K562 treated with DMSO at 1 percent for 4 hours (cell line): Measurements from ENCODE around the gene SCAP. TPM values are rescaled to one million over a fixed set of nuclear protein-coding genes. Genes with fewer than 3 reads are reported as not detected.

ENCODE experiments used
- total RNA-seq: library from RNA; unstranded; fragments of 300-600 nt; gene quantifications from 2 replicates; pipeline ENCODE4 v1.2.3, GENCODE V29; 2022; ENCODE audit not compliant: insufficient read depth

SCAP gene
- total RNA-seq: 76.9 and 92.6 TPM in 2 replicates

DNA sequence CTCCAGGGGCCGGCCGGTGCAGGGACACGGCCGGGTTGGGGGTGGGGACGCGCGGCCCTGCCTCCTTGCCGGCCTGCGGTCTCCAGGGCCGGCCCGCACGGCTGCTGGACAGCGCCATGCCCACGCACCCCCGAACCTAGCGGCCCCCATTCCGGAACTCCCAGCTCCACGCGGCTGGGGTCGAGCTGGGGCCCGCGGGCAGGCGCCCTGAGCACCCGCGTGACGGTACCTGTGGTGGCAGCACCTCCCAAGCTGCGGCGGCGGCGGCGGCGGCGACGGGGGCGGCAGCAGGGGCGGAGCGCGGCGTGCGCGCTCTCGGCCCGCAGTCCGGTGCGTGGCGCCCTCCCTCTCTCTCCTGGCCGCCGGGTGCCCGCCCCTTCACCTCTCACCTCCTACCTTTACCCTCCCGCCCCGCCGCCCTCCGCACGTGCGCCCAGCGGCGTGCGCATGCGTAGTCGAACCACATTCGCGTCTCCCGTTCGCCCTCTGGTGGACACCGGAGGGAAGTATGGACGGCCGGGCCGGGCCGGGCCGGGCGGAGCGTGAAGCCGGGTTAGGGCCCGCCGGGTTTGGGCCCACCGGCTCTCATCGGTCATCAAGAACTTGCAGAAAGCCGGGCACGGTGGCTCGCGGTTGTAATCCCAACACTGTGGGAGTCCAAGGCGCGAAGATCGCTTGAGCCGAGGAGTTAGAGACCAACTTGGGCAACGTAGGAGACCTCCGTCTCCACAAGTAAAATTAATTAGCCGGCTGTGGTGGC, at the start of gene SCAP:
Gene SCAP (minus strand): TSS at position 372 of the 760 bp plus-strand sequence. CDS start 32,948 bp downstream, outside the sequence.

DNA sequence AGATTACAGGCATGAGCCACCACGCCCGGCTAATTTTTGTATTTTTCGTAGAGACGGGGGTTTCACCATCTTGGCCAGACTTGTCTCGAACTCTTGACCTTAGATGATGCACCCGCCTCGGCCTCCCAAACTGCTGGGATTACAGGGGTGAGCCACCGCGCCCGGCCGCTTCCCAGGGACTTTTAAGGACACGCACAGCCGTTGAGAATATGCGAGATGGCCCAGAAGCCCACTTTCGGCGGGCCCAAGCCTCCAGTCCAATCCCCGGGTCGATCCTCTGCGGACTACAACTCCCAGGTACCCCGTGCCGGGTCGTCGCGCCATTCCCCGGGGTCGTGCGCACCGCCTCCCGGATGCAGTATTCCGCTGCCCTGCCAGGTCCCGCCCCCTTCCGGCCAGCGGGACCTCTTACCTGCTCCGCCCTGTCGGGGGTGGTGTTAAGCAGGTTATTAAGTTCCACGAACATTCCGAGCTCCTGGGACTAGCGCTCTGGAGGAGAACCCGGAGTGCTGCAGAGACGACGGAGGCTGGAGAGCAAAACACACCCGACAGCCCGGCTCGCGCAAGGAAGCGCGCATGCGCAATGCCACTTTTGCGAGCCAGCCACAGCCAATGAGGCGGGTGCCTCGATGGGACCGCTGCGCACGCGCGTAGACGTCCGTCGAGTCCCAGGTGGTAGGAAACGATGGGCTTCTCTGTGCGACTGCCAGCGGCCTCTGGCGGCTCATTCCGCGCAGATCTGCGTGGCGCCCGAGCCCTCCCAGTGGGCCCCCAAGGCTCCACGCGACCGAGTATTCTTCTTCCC, 37.6 kb upstream of the SCAP start, which contains the start of gene ELP6:
Gene ELP6 (minus strand): TSS at position 588 of the 805 bp plus-strand sequence. CDS start 122 bp downstream, at position 466.

DNA sequence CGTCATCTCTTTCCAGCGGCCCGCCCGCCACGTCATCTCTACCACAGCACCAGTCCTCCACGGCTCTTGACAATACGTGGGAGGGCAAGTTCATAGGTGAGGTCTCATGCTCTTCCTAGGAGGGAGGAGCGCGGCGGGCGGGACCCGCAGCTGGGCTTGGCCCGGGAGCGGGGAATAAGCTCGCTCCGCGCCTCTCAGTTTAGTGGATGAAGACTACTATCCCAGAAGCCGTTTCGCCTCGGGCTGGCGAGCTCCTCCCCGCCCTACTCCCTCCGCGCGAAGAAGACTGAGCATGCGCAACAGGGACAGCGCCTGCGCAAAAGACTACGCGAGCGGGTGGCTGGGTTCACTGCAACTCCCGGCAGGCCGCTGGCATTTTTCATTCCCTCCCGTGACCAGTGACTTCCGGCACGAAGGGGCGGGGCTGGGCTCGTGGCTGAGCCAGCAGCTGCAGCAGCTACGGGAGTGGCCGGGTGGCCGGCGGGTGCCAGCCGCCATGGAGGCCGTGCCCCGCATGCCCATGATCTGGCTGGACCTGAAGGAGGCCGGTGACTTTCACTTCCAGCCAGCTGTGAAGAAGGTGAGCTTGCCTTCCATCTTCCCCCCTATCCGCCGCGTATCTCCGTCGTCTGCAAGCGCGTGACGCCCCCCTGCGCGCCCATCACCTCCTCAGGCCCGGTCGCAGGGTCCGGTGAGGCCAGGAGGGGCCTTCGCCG, 95.0 kb downstream of the SCAP start, which contains the start of gene PTPN23:
Gene PTPN23 (plus strand): TSS at position 421 of the 716 bp plus-strand sequence. CDS start 76 bp downstream, at position 497.

Other genes with a start within 250 kb of the SCAP start
- gene KIF9, start 193.1 kb downstream of the SCAP start, total RNA-seq: 6.3 and 13.3 TPM in 2 replicates
- 36.8 and 48.3 TPM in 2 replicates for gene KLHL18, start 193.0 kb downstream of the SCAP start, total RNA-seq
- gene PTPN23, start 94.9 kb downstream of the SCAP start, total RNA-seq: 34.0 and 41.5 TPM in 2 replicates
- gene ELP6, start 37.8 kb upstream of the SCAP start, total RNA-seq: 52.7 and 58.2 TPM in 2 replicates
- 0.87 and 1.0 TPM in 2 replicates for gene CSPG5, start 102.9 kb upstream of the SCAP start, total RNA-seq